Adrenal gland (tissue), 12 donors: ENCODE measurements around the gene RALY. TPM values are rescaled to one million over a fixed set of nuclear protein-coding genes. Genes with fewer than 3 reads are reported as not detected.

Experiments
- DNase-seq, 7 donors: peaks; one replicate each; pipeline ENCODE4 v3.0.0-alpha.2; 2019 to 2020
- H3K27ac ChIP-seq, 5 donors: fragments of 200-600 bp; sonication (generic) in 4 of 5; 1 replicate in 3 of 5; 2 replicates in 2 of 5; pipeline versions ENCODE4 v1.5.1 to v1.8.0; 2016 to 2020; ENCODE audit warnings: mild to moderate bottlenecking in 1 of 5
- H3K27me3 ChIP-seq: fragments of 200-600 bp; 2 replicates; pipeline ENCODE4 v1.8.0; 2021
- H3K36me3 ChIP-seq, 2 donors: fragments of 200-600 bp; replicated peaks in 1 of 2; 1 replicate in 1 of 2; 2 replicates in 1 of 2; pipeline versions ENCODE4 v1.5.1 to v1.8.0; 2018 to 2022
- H3K4me1 ChIP-seq, 2 donors: fragments of 200-600 bp; replicated peaks in 1 of 2; 1 replicate in 1 of 2; 2 replicates in 1 of 2; pipeline versions ENCODE4 v1.5.1 to v1.8.0; 2018 to 2021
- H3K4me3 ChIP-seq, 4 donors: fragments of 200-600 bp; sonication (generic) in 3 of 4; one replicate each; pipeline ENCODE4 v1.5.1; 2016 to 2018
- H3K9me3 ChIP-seq, 3 donors: fragments of 200-600 bp; sonication (generic) in 1 of 3; replicated peaks in 1 of 3; 1 replicate in 2 of 3; 2 replicates in 1 of 3; pipeline versions ENCODE4 v1.5.1 to v1.8.0; 2016 to 2021
- CTCF ChIP-seq, 6 experiments: fragments of 450-650 bp in 4 of 6; fragments of 200-600 bp in 2 of 6; sonication (generic) in 1 of 6; IDR thresholded peaks; 1 replicate in 5 of 6; 2 replicates in 1 of 6; pipeline versions ENCODE4 v1.5.1 to v1.8.0; 2016 to 2021; ENCODE audit warnings: antibody characterized with exemption in 6 of 6, mild to moderate bottlenecking in 2 of 6, moderate library complexity in 1 of 6
- POLR2A ChIP-seq, 2 donors: fragments of 450-650 bp; IDR thresholded peaks; one replicate each; pipeline ENCODE4 v1.6.1; 2017; ENCODE audit warnings: antibody characterized with exemption in 2 of 2, mild to moderate bottlenecking in 2 of 2, moderate library complexity in 1 of 2
- WGBS, 4 donors: extraction: QIAGEN DNeasy Blood & Tissue Kit in 2 of 4; methylation state at CpG; one replicate each; pipeline versions ENCODE4 v1.1.5 to v1.1.7; 2013 to 2017; 5-methylcytosine and 5-hydroxymethylcytosine counted together
- intact Hi-C, 2 donors: fragments of 100-400 bp; cut with DNase I; formaldehyde crosslinking; loops; one replicate each; pipeline versions ENCODE4 v1.14.1 to v1.15.0; 2022 to 2023
- polyA plus RNA-seq, 3 donors: library from polyadenylated mRNA; stranded (reverse); fragments of 200-250 nt in 2 of 3; fragments of 350-450 nt in 1 of 3; fragmentation: Illumina TruSeq in 1 of 3; extraction: RNeasy Lipid Tissue Mini Kit (QIAGEN cat#74804) in 1 of 3; gene quantifications; one replicate each; pipeline ENCODE4 v1.2.3, GENCODE V29; 2013 to 2014
- total RNA-seq, 9 donors: library from RNA; depleted of rRNA in 4 of 9; stranded (reverse); fragments of >200 nt in 4 of 9; fragments of 120-200 nt in 1 of 9; fragmentation: NEBNext Ultra II Directional in 1 of 9; extraction: Animal tissue kit (Norgen Biotek cat#: 25700) in 1 of 9; gene quantifications; one replicate each; pipeline versions ENCODE4 v1.1.0 to v1.2.4, GENCODE V29; 2013 to 2023
- donor health status: healthy with polysubstance abuse.
- donor health status: Bipolar disorder and iron deficiency.
- donor health status: DM: yes; HTN: yes; CAD: no.
- donor health status: DM: no; HTN: no; CAD: no.
- donor health status: DM: no; HTN: no; CAD: no.
- donor health status: DM: yes; HTN: yes; CAD: no.

RALY gene
- total and polyA plus RNA-seq, 12 donors: 30.0 to 128 (median 78.1) TPM

GRCh38 chr20:33970229-33970628 is 23.5 kb upstream of the RALY start:
- no peak for DNase-seq
- intact Hi-C loops: no loop called here
- TF ChIP-seq CTCF (IDR thresholded peaks at IDR 0.05): no peak
- no peak for TF ChIP-seq POLR2A (IDR thresholded peaks at IDR 0.05)
- H3K4me1 ChIP-seq: no peaks in the 10 kb centered on the region
- H3K4me3 ChIP-seq: no peak overlapping the region
- H3K27ac ChIP-seq: no peak overlapping the region
- no peaks in the 10 kb centered on the region for H3K36me3 ChIP-seq
- H3K27me3 ChIP-seq: no peaks in the 10 kb centered on the region
- H3K9me3 ChIP-seq: no peaks in the 10 kb centered on the region
- WGBS, 4 donors: 87 to 99% (median 91%) methylated on average over 2 of the region's 2 CpGs

- no peak for TF ChIP-seq CTCF (IDR thresholded peaks at IDR 0.05)
- Histone ChIP-seq H3K9me3 (no peaks in the 10 kb centered on the region), H3K27me3 (no peaks in the 10 kb centered on the region), H3K4me1 (no peaks in the 10 kb centered on the region), H3K27ac (no peak overlapping the region), H3K4me3 (no peak overlapping the region), H3K36me3 (no peaks in the 10 kb centered on the region)
- intact Hi-C loops: no loop called here
- 76 to 82% (median 80%) methylated on average over 6 of the region's 6 CpGs for WGBS, 4 donors
- no peak for DNase-seq
Observed at GRCh38 chr20:33971147-33971975, 22.4 kb upstream of the RALY start.

DNA sequence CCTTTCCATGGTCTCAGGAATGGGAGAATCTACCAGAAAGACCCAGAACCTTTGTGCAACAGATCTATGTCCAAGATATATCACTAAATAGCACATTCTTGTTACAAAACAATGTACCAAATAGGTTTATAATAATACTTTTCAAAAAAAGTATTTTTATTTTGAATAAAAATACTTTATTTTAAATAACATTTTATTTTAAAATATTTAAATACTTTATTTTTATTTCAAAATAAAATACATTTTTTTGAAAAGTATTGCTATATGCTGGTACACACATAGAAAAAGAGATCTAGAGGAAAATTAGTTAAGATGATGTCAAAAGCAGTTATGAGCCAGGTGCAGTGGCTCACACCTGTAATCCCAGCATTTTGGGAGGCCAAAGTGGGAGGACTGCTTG is 16.8 kb upstream of the RALY start:
- TF ChIP-seq POLR2A (IDR thresholded peaks at IDR 0.05) (no peak), CTCF (IDR thresholded peaks at IDR 0.05) (no peak)

DNA sequence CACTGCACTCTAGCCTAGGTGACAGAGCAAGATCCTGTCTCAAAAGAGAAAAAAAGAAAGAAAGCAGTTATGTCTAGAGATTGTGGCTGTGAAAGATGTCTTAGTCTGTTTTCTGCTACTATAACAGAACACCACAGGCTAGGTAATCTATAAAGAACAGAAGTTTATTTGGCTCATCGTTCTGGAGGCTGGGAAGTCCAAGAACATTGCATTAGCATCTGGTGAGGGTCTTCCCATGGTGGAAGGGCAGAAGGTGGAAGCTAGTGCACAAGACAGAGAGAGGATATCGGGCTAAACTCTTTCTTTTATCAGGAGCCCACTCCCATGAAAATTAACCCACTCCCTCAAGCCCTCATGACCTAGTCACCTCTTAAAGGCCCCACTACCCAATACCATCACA is 16.2 kb upstream of the RALY start:
- H3K27ac ChIP-seq: no peak overlapping the region
- no peak for TF ChIP-seq CTCF (IDR thresholded peaks at IDR 0.05)
- no peak for TF ChIP-seq POLR2A (IDR thresholded peaks at IDR 0.05)

More for the DNA sequence above, 16.8 kb upstream of the RALY start:
- intact Hi-C loops: no loop called here
- no peak for DNase-seq
- Histone ChIP-seq H3K27ac (no peak overlapping the region), H3K36me3 (no peaks in the 10 kb centered on the region), H3K4me3 (no peak overlapping the region), H3K4me1 (no peaks in the 10 kb centered on the region), H3K27me3 (no peaks in the 10 kb centered on the region), H3K9me3 (no peaks in the 10 kb centered on the region)

More for the DNA sequence above, 16.2 kb upstream of the RALY start:
- DNase-seq: no peak
- H3K4me3 ChIP-seq: no peak overlapping the region
- H3K4me1 ChIP-seq: no peaks in the 10 kb centered on the region
- intact Hi-C loops: no loop called here
- H3K36me3 ChIP-seq: no peaks in the 10 kb centered on the region
- 75 to 92% (median 83%) methylated on average over 2 of the region's 2 CpGs for WGBS, 4 donors
- H3K9me3 ChIP-seq: no peaks in the 10 kb centered on the region
- no peaks in the 10 kb centered on the region for H3K27me3 ChIP-seq
